GM12872 (cell line): ENCODE measurements around the gene BEGAIN.

ENCODE experiments used
- CTCF ChIP-seq: IDR thresholded peaks from 3 replicates; pipeline ENCODE4 v1.5.1; 2011; ENCODE audit warnings: low read depth, mild to moderate bottlenecking, low read length, moderate library complexity; ENCODE audit not compliant: insufficient read depth

Gene BEGAIN

DNA sequence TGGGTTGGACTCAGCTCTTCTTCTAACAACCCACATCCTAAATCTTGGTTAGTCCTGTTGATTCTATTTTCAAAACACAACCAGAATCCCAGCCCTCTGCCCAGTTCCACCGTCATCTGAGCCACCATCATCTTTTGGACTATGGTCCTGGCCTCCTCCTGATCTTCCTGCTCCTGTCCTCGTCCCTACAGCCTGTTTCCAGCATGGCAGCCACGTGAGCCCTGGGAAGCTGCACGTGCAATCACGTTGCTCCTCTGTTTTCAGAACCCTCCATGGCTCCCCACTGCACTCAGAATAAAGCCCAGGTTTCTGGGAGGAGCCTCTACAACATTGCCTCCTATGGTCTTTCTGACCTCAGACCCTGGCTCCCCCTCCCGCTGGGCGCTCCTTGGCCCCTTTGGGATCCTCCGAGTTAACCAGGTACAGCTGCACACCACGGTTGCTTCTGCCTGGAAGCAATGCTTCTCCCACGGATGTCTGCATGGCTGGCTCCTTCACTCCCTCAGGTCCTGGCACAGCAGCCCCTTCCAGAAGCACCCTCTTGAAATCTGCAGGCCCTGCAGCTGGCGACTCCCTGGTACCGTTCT is 44.5 kb downstream of the BEGAIN start:
- TF ChIP-seq CTCF: no peak

- no peak for TF ChIP-seq CTCF
Observed at GRCh38 chr14:100541621-100542560, 45.3 kb downstream of the BEGAIN start.

DNA sequence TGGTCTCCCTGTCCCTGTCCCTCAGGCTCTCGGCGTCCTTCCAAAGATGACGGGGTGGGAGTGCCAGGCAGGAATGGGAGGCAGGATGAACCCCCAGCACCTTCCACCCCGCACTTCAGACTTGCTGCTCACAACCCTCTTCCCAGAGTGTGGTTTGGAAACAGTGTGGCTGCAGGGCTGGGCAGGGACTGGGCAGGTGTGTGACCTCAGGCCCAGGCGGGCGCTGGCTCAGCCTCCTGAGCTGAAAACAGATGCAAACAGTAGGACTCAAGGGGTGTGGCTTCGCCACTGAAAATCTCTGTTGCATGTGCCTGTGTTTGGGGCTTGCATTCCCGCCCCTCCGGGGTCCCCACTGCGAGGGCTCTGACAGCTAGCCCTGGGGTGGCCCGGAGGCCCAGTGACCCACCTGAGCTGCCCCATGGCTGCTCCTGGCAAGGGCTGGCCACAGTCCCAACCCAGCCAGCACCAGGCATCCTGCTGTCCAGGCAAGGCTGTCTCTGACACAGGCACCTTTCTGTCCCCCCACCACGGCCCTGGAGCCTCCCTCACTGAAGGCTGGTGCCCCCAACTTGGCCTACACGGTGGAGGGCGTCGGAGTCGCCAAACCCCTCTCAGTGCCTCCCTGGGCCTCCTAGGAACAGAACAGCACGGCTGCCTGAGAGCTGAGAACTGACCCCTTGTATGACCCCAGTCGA is 46.1 kb downstream of the BEGAIN start:
- TF ChIP-seq CTCF: no peak

- TF ChIP-seq CTCF: 0 out of 3 replicates have a peak, but pooled peaks have one; percentile 17
Observed at GRCh38 chr14:100540141-100540925, 46.9 kb downstream of the BEGAIN start.

DNA sequence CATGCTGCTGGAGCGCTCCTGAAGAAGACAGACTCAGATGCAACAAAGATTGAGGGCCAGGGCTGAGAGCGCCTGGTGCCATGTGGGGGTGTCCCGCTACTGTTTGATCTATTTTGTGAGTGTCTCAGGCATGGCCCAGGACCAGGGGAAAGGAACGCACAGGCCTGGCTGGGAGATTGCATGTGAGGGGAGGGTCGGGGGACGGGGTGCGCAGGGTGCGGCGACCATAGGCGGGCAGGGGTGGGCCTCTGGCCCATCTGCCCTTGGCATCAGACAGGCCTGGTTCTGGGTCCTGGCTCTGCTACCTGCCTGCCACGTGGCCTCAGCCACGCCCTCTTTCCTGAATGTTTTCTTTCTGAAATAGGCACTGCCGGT is 47.5 kb downstream of the BEGAIN start:
- no peak for TF ChIP-seq CTCF

GRCh38 chr14:100539003-100539660 is 48.1 kb downstream of the BEGAIN start:
- no peak for TF ChIP-seq CTCF
